Measurements from ENCODE around the gene PCDHA1. TPM values are rescaled to one million over a fixed set of nuclear protein-coding genes. Genes with fewer than 3 reads are reported as not detected.
"Not testable (repeated sequence)": the region's sequence is repeated elsewhere in the genome, so short reads cannot be mapped to it uniquely, and the experiment has no call there.

PCDHA1 gene
- total RNA-seq, 1 donor from 2014 or later, result not detected

GRCh38 chr5:140848139-140849102 is 62.5 kb downstream of the PCDHA1 start, which contains the start of gene PCDHA9:
Gene PCDHA9, plus strand, starts transcription at chr5:140848382. Its CDS starts 114 bp downstream, at chr5:140848496.
- H3K27me3 Mint-ChIP-seq (ENCODE audit: insufficient read depth); H3K27ac Mint-ChIP-seq; DNase-seq (ENCODE audit: low spot score); H3K4me1 Mint-ChIP-seq (ENCODE audit: low read depth); H3K4me3 Mint-ChIP-seq; H3K36me3 Mint-ChIP-seq (ENCODE audit: low read depth): not testable (repeated sequence)
- H3K9me3 Mint-ChIP-seq, result peaks cover 17% of the 10 kb centered on the region
- intact Hi-C loops (cut with micrococcal nuclease), result loop anchor here (10.0 kb wide), 1 partner anchor 566 kb away; the partner anchor contains the start of genes PCDHGA10 and PCDHGB7

DNA sequence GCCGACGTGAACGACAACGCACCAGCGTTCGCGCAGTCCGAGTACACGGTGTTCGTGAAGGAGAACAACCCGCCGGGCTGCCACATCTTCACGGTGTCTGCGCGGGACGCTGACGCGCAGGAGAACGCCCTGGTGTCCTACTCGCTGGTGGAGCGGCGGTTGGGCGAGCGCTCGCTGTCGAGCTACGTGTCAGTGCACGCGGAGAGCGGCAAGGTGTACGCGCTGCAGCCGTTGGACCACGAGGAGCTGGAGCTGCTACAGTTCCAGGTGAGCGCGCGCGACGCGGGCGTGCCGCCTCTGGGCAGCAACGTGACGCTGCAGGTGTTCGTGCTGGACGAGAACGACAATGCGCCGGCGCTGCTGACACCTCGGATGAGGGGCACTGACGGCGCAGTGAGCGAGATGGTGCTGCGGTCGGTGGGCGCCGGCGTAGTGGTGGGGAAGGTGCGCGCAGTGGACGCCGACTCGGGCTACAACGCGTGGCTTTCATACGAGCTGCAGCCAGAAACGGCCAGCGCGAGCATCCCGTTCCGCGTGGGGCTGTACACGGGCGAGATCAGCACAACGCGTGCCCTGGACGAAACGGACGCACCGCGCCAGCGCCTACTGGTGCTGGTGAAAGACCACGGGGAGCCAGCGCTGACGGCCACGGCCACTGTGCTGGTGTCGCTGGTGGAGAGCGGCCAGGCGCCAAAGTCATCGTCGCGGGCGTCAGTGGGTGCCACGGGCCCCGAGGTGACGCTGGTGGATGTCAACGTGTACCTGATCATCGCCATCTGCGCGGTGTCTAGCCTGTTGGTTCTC is 64.1 kb downstream of the PCDHA1 start:
- H3K9me3 Mint-ChIP-seq, result peaks cover 22% of the 10 kb centered on the region
- H3K4me3 Mint-ChIP-seq; H3K27me3 Mint-ChIP-seq (ENCODE audit: insufficient read depth); H3K4me1 Mint-ChIP-seq (ENCODE audit: low read depth); H3K27ac Mint-ChIP-seq; H3K36me3 Mint-ChIP-seq (ENCODE audit: low read depth); DNase-seq (ENCODE audit: low spot score): not testable (repeated sequence)
- intact Hi-C loops (cut with micrococcal nuclease), result loop anchor here (10.0 kb wide), 1 partner anchor 565 kb away; the partner anchor contains the start of genes PCDHGA10 and PCDHGB7

- no peaks in the 10 kb centered on the region for H3K4me1 Mint-ChIP-seq (ENCODE audit: low read depth)
- H3K4me3 Mint-ChIP-seq, result no peak within 1 kb of the TSS
- H3K27me3 Mint-ChIP-seq (ENCODE audit: insufficient read depth), result peaks cover 4% of the 10 kb centered on the region
- intact Hi-C loops (cut with micrococcal nuclease), result no loop called here
- no peak within 1 kb of the TSS for H3K27ac Mint-ChIP-seq
- no peaks in the 10 kb centered on the region for H3K36me3 Mint-ChIP-seq (ENCODE audit: low read depth)
- peaks cover 29% of the 10 kb centered on the region for H3K9me3 Mint-ChIP-seq
- no peak for DNase-seq (ENCODE audit: low spot score)
Observed at GRCh38 chr5:140855772-140856674, 70.1 kb downstream of the PCDHA1 start, which contains the start of gene PCDHA10. Gene PCDHA10, plus strand, starts transcription at chr5:140855897. Its CDS starts 152 bp downstream, at chr5:140856049.

DNA sequence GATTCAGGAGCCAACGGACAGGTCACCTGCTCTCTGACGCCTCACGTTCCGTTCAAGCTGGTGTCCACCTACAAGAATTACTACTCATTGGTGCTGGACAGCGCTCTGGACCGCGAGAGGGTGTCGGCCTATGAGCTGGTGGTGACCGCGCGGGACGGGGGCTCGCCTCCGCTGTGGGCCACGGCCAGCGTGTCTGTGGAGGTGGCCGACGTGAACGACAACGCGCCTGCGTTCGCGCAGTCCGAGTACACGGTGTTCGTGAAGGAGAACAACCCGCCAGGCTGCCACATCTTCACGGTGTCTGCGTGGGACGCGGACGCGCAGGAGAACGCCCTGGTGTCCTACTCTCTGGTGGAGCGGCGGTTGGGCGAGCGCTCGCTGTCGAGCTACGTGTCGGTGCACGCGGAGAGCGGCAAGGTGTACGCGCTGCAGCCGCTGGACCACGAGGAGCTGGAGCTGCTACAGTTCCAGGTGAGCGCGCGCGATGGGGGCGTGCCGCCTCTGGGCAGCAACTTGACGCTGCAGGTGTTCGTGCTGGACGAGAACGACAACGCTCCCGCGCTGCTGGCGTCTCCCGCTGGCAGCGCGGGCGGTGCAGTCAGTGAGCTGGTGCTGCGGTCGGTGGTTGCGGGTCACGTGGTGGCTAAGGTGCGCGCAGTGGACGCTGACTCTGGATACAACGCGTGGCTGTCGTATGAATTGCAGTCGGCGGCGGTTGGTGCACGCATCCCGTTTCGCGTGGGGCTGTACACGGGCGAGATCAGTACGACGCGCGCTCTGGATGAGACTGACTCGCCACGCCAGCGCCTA is 71.4 kb downstream of the PCDHA1 start:
- Mint-ChIP-seq H3K4me1 (ENCODE audit: low read depth) (no peaks in the 10 kb centered on the region), H3K27me3 (ENCODE audit: insufficient read depth) (peaks cover 4% of the 10 kb centered on the region), H3K4me3 (no peak overlapping the region), H3K9me3 (peaks cover 40% of the 10 kb centered on the region), H3K27ac (no peak overlapping the region), H3K36me3 (ENCODE audit: low read depth) (no peaks in the 10 kb centered on the region)
- no peak for DNase-seq (ENCODE audit: low spot score)
- intact Hi-C loops (cut with micrococcal nuclease), result no loop called here

DNA sequence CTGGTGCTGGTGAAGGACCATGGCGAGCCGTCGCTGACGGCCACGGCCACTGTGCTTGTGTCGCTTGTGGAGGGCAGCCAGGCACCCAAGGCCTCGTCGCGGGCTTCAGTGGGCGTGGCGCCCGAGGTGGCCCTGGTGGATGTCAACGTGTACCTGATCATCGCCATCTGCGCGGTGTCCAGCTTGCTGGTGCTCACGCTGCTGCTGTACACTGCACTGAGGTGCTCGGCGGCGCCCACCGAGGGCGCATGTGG is 72.0 kb downstream of the PCDHA1 start:
- Mint-ChIP-seq H3K27me3 (ENCODE audit: insufficient read depth) (peaks cover 4% of the 10 kb centered on the region), H3K9me3 (peaks cover 40% of the 10 kb centered on the region), H3K4me3 (no peak overlapping the region), H3K27ac (no peak overlapping the region), H3K36me3 (ENCODE audit: low read depth) (no peaks in the 10 kb centered on the region), H3K4me1 (ENCODE audit: low read depth) (no peaks in the 10 kb centered on the region)
- intact Hi-C loops (cut with micrococcal nuclease), result no loop called here
- no peak for DNase-seq (ENCODE audit: low spot score)

DNA sequence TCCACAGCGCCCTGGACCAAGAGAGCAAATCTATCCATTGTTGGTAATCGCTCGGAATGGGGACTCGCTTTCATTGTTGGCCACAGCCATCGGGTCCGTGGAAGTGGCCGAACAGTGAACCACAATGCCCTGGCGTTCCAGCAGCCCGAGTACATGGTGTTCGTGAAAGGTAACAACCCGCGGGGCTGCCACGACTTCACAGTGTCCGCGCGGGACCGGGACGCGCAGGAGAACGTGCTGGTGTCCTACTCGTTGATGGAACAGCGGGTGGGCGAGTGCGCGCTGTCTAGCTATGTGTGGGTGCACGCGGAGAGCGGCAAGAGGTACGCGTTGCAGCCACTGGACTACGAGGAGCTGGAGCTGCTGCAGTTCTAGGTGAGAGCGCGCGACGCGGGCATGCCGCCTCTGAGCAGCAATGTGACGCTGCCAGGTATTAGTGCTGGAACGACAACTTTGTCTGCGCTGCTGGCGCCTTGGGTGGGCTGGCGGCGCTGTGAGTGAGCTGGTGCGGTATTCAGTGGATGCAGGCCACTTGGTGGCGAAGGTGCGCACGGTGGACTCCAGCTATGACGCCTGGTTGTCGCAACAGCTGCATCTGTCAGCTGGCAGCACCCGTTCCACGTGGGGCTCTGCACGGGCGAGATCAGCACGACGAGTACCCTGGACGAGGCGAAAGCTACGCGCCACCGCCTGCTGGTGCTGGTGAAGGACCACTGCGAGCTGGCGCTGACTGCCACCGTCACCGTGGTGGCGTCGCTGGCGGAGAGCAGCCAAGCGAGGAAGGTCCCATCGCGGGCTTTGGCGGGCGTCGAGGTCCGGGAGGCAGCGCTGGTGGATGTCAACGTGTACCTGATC is 76.7 kb downstream of the PCDHA1 start:
- H3K36me3 Mint-ChIP-seq (ENCODE audit: low read depth), result no peaks in the 10 kb centered on the region
- intact Hi-C loops (cut with micrococcal nuclease), result loop anchor here (10.0 kb wide), 1 partner anchor 372 kb away; no protein-coding TSS in a partner anchor

GRCh38 chr5:140868721-140869554 is 83.0 kb downstream of the PCDHA1 start, which contains the start of gene PCDHA11:
Gene PCDHA11, plus strand, starts transcription at chr5:140868957. Its CDS starts 147 bp downstream, at chr5:140869104.
- Mint-ChIP-seq H3K27me3 (ENCODE audit: insufficient read depth) (no peaks in the 10 kb centered on the region), H3K9me3 (peaks cover 14% of the 10 kb centered on the region), H3K4me1 (ENCODE audit: low read depth) (no peaks in the 10 kb centered on the region), H3K4me3 (no peak within 1 kb of the TSS), H3K27ac (no peak within 1 kb of the TSS), H3K36me3 (ENCODE audit: low read depth) (no peaks in the 10 kb centered on the region)
- DNase-seq (ENCODE audit: low spot score), result no peak
- intact Hi-C loops (cut with micrococcal nuclease), result loop anchor here (10.0 kb wide), 1 partner anchor 366 kb away; no protein-coding TSS in a partner anchor

More for the DNA sequence above, 76.7 kb downstream of the PCDHA1 start:
- Mint-ChIP-seq H3K4me1 (ENCODE audit: low read depth) (no peaks in the 10 kb centered on the region), H3K4me3 (no peak overlapping the region), H3K27me3 (ENCODE audit: insufficient read depth) (no peaks in the 10 kb centered on the region), H3K9me3 (peaks cover 19% of the 10 kb centered on the region), H3K27ac (no peak overlapping the region)
- DNase-seq (ENCODE audit: low spot score), result no peak

- intact Hi-C loops (cut with micrococcal nuclease), result loop anchor here (10.0 kb wide), 1 partner anchor 365 kb away; no protein-coding TSS in a partner anchor
- DNase-seq (ENCODE audit: low spot score), result no peak
- Mint-ChIP-seq H3K9me3 (peaks cover 15% of the 10 kb centered on the region), H3K4me1 (ENCODE audit: low read depth) (no peaks in the 10 kb centered on the region), H3K27me3 (ENCODE audit: insufficient read depth) (no peaks in the 10 kb centered on the region), H3K36me3 (ENCODE audit: low read depth) (no peaks in the 10 kb centered on the region), H3K27ac (no peak overlapping the region), H3K4me3 (no peak overlapping the region)
Observed at GRCh38 chr5:140869555-140869886, 83.6 kb downstream of the PCDHA1 start.

GRCh38 chr5:140870221-140871201 is 84.6 kb downstream of the PCDHA1 start:
- Mint-ChIP-seq H3K9me3 (peaks cover 21% of the 10 kb centered on the region), H3K36me3 (ENCODE audit: low read depth) (no peaks in the 10 kb centered on the region), H3K27ac (no peak overlapping the region), H3K4me3 (no peak overlapping the region), H3K27me3 (ENCODE audit: insufficient read depth) (no peaks in the 10 kb centered on the region), H3K4me1 (ENCODE audit: low read depth) (no peaks in the 10 kb centered on the region)
- DNase-seq (ENCODE audit: low spot score), result no peak
- intact Hi-C loops (cut with micrococcal nuclease), result no loop called here
